GM12875 (cell line): ENCODE data around the gene SPTBN1.

Experiments used
- H3K4me3 ChIP-seq: one replicate; pipeline ENCODE4 v1.5.1; 2011; ENCODE audit warnings: low read depth, low read length, control low read depth
- TF ChIP-seq, protein P1 (sequence below): IDR thresholded peaks from 2 replicates; pipeline ENCODE4 v1.5.1; 2011; ENCODE audit warnings: low read depth, mild to moderate bottlenecking, control low read depth, inconsistent platforms, low read length, moderate library complexity, borderline replicate concordance; ENCODE audit not compliant: insufficient read depth

The SPTBN1 gene

DNA sequence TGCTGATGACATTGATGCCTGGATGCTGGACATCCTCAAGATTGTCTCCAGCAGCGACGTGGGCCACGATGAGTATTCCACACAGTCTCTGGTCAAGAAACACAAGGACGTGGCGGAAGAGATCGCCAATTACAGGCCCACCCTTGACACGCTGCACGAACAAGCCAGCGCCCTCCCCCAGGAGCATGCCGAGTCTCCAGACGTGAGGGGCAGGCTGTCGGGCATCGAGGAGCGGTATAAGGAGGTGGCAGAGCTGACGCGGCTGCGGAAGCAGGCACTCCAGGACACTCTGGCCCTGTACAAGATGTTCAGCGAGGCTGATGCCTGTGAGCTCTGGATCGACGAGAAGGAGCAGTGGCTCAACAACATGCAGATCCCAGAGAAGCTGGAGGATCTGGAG is 173.3 kb downstream of the SPTBN1 start:
- no peak overlapping the region for H3K4me3 ChIP-seq
- TF ChIP-seq, protein P1, sequence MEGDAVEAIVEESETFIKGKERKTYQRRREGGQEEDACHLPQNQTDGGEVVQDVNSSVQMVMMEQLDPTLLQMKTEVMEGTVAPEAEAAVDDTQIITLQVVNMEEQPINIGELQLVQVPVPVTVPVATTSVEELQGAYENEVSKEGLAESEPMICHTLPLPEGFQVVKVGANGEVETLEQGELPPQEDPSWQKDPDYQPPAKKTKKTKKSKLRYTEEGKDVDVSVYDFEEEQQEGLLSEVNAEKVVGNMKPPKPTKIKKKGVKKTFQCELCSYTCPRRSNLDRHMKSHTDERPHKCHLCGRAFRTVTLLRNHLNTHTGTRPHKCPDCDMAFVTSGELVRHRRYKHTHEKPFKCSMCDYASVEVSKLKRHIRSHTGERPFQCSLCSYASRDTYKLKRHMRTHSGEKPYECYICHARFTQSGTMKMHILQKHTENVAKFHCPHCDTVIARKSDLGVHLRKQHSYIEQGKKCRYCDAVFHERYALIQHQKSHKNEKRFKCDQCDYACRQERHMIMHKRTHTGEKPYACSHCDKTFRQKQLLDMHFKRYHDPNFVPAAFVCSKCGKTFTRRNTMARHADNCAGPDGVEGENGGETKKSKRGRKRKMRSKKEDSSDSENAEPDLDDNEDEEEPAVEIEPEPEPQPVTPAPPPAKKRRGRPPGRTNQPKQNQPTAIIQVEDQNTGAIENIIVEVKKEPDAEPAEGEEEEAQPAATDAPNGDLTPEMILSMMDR: no peak

DNA sequence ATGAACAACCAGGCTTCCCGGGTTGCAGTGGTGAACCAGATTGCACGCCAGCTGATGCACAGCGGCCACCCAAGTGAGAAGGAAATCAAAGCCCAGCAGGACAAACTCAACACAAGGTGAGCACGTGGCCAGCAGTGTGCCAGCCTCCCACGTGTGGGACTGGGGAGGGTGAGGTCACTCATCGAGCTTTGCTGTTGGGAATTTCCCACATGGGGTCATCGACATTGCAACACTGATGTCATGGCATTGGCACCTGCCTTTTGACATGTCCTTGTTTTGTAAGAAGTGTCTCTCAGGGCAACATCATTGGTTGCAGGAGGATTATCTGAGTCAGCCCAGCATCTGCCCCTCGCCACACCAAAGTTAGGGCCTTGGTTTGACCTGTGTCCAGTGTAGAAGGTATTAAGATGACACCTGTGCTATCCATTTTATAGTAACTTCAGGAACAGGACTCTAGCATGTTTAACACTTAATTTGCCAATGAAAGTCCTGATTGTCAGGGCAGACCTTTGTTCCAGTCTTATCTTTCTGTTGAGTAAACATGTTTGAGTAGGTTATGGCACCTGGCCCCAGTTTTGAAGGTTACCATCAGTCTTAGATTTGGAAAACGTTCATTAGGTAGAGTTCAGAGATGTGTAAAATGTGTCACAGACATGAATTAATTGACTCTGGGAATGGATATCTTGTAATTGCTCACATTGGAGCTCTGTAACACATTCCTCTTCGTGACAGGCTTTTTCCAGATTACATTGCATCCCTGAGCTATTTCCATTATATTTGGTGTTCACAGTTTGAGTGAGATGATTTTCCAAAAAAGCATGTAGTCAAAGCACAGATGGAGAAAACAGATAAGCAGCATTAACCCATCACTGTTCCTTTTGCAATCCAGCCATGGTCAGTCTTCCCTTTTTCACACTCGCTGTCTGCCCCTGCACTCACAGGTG is 174.1 kb downstream of the SPTBN1 start:
- no peak overlapping the region for H3K4me3 ChIP-seq
- TF ChIP-seq, protein P1: no peak

DNA sequence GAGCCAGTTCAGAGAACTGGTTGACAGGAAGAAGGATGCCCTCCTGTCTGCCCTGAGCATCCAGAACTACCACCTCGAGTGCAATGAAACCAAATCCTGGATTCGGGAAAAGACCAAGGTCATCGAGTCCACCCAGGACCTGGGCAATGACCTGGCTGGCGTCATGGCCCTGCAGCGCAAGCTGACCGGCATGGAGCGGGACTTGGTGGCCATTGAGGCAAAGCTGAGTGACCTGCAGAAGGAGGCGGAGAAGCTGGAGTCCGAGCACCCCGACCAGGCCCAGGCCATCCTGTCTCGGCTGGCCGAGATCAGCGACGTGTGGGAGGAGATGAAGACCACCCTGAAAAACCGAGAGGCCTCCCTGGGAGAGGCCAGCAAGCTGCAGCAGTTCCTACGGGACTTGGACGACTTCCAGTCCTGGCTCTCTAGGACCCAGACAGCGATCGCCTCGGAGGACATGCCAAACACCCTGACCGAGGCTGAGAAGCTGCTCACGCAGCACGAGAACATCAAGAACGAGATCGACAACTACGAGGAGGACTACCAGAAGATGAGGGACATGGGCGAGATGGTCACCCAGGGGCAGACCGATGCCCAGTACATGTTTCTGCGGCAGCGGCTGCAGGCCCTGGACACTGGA is 174.9 kb downstream of the SPTBN1 start:
- TF ChIP-seq, protein P1: no peak
- H3K4me3 ChIP-seq: no peak overlapping the region

DNA sequence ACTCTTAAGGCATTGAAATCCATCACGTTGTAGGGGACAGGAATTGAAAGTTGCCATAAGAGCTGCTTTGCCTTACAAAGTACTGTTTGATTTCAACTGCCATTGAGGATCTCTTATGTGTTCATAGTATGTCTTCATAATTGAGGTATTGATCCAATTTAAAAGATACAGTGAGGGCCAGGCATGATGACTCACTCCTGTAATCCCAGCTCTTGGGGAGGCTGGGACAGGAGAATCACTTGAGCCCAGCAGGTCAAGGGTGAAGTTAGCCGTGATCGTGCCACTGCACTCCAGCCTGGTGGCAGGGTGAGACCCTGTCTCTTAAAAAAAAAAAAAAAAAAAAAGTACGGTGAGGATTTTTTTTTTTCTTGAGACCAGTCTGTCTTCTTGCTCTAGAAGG is 175.6 kb downstream of the SPTBN1 start:
- no peak overlapping the region for H3K4me3 ChIP-seq
- TF ChIP-seq, protein P1: no peak

DNA sequence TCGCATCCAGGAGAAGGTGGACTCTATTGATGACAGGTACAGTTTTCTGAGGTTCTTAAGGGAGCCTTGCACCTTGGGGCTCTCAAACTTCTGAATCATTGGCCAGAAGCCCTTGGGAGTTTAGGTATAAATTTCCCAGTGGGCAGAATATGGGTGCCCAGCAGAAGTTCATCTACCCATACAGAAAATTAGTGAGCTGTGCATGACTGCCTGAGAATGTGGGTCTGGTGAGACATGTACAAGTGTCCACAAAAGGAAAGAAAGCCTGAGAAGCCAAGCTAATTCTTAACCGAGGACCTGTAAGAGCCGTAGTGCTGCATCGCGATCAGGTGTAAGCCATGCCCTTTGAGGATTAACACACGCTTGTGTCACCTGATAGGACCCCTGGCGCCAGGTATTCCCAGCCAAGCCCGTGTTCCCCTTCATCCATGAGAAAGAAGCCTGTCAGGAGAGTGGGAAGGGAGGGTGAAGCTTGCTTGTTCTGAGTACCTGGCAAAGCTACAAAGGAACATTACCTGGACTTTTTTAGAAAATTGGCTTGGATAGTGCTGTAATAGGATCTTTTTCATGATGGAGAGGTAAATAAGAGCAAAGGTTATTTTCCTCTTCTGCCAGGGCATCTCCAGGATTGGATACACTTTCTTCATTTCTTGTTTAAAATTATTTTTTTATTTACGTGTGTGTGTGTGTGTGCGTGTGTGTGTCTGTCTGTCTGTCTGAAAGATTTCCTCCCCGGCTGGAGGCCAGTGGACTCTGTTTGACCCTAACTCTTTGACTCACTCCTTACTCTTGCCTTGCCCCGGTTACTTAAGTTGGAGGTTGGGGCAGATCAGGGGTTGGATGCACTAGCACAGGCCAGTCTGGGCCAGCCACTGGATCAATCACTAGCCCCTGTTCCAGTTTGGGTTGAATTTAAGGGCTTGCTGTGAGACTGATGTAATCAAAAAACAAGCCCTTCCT is 176.9 kb downstream of the SPTBN1 start:
- TF ChIP-seq, protein P1: no peak
- no peak overlapping the region for H3K4me3 ChIP-seq

DNA sequence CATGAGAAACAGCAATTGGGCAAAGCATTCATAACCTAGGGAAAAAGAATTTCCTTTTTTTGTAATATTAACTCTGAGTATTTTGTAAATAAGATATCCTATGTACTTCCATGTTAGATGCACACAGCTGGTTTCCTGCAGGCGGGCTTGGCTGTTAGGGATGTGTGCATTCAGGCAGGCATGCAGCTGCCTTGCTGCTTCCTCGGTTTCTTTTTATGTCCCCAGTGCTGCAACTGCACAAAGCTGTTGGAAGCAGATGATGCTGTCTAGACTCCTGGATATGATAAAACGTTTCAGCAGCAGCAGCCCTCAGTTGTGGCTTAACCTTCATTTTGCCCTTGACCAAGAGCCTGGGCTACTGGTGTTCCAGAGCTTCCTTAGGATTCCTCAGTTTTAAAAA is 177.9 kb downstream of the SPTBN1 start:
- TF ChIP-seq, protein P1: no peak
- no peak overlapping the region for H3K4me3 ChIP-seq
